Bronchial epithelial cell (primary cell): ENCODE results near the gene C16orf74. TPM values are rescaled to one million over a fixed set of nuclear protein-coding genes. Genes with fewer than 3 reads are reported as not detected.
A peak's percentile ranks its signal among the peaks of the same experiment; 100 is the strongest.

ENCODE experiments used
- DNase-seq: peaks from one replicate; pipeline ENCODE4 v3.0.0-alpha.2; 2010; ENCODE audit warnings: low read depth
- FAIRE-seq: peaks from 2 replicates; lab custom pipeline; 2011; peaks lifted over from hg19 to GRCh38; lab: Jason Lieb, UNC
- H3K27me3 ChIP-seq: 2 replicates; pipeline ENCODE4 v1.5.1; 2011; ENCODE audit warnings: low read length; ENCODE audit not compliant: control insufficient read depth, insufficient read depth
- H3K36me3 ChIP-seq: 2 replicates; pipeline ENCODE4 v1.5.1; 2011; ENCODE audit warnings: low read length; ENCODE audit not compliant: control insufficient read depth, insufficient read depth
- H3K4me3 ChIP-seq: 2 replicates; pipeline ENCODE4 v1.5.1; 2011; ENCODE audit warnings: mild to moderate bottlenecking, low read depth, low read length, control low read depth
- CTCF ChIP-seq: IDR thresholded peaks from 2 replicates; pipeline ENCODE4 v1.5.1; 2011; ENCODE audit warnings: mild to moderate bottlenecking, moderate library complexity, low read length, control low read depth, inconsistent platforms; ENCODE audit not compliant: insufficient read depth, severe bottlenecking
- total RNA-seq: library from RNA; depleted of rRNA; stranded (reverse); fragments of >200 nt; gene quantifications from 2 replicates; pipeline ENCODE4 v1.2.1, GENCODE V29; 2014

The C16orf74 gene
- total RNA-seq, 1 donor from 2014 or later, result 167 TPM

GRCh38 chr16:85661740-85662481, 89.0 kb downstream of the C16orf74 start:
- TF ChIP-seq CTCF, result no peak
- DNase-seq (no peak), FAIRE-seq (no peak)
- Histone ChIP-seq H3K36me3 (peaks cover 59% of the 10 kb centered on the region), H3K27me3 (no peaks in the 10 kb centered on the region), H3K4me3 (no peak overlapping the region)

DNA sequence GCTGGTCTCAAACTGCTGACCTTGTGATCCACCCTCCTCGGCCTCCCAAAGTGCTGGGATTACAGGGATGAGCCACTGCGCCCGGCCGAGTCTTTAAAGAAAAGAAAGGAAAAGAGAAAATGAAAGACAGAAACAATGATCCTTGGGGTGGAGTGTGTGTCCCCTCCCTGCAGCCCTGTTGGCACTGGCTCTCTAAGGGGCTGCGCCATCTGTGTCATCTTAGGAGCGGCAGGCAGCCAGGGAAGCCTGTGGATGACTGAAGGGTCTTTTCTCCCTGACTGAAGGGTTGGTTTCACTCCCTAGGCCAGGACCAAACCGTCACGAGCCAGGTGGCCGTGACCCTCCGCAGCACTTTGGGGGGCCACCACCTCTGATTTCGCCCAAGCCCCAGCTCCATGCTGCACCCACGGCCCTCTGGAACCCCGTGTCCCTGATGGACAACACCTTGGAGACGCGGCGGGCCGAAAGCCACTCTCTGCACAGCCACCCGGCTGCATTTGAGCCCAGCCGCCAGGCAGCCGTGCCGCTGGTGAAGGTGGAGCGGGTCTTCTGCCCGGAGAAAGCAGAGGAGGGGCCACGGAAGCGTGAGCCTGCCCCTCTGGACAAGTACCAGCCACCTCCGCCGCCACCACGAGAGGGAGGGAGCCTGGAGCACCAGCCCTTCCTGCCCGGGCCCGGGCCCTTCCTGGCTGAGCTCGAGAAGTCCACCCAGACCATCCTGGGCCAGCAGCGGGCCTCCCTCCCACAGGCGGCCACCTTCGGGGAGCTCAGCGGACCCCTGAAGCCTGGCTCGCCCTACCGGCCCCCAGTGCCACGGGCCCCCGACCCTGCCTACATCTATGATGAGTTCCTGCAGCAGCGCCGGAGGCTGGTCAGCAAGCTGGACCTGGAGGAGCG, 89.8 kb downstream of the C16orf74 start:
- FAIRE-seq, result no peak
- no peak for DNase-seq
- no peak for TF ChIP-seq CTCF
- Histone ChIP-seq H3K4me3 (no peak overlapping the region), H3K36me3 (peaks cover 62% of the 10 kb centered on the region), H3K27me3 (no peaks in the 10 kb centered on the region)

GRCh38 chr16:85659805-85660511, 90.9 kb downstream of the C16orf74 start:
- peaks cover 64% of the 10 kb centered on the region for H3K36me3 ChIP-seq
- no peaks in the 10 kb centered on the region for H3K27me3 ChIP-seq
- peak; percentile 87 for TF ChIP-seq CTCF
- FAIRE-seq (no peak), DNase-seq (peak; percentile 35)
- no peak overlapping the region for H3K4me3 ChIP-seq

DNA sequence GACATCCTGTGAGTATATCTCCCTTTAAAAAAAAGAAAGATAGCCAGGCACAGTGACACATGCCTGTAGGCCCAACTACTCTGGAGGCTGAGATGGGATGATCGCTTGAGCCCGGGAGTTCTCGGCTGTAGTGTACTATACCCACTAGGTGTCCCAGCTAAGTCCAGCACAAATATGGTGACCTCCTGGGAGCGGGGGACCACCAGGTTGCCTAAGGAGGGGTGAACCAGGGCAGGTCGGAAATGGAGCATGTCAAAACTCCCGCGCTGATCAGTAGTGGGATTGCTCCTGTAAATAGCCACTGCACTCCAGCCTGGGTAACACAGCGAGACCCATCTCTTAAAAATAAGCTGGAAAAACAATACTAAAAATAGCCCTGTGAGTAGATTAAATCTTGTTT, 91.6 kb downstream of the C16orf74 start:
- peaks cover 68% of the 10 kb centered on the region for H3K36me3 ChIP-seq
- FAIRE-seq (no peak), DNase-seq (no peak)

More for the DNA sequence above, 91.6 kb downstream of the C16orf74 start:
- Histone ChIP-seq H3K4me3 (no peak overlapping the region), H3K27me3 (no peaks in the 10 kb centered on the region)
- TF ChIP-seq CTCF, result no peak
